TTC549 (cell line): Measurements from ENCODE around the gene CRYZL1.

Source experiments
- FAIRE-seq: peaks from 2 replicates; lab custom pipeline; 2012; peaks lifted over from hg19 to GRCh38; lab: Jason Lieb, UNC

Gene CRYZL1

GRCh38 chr21:33539616-33540015 lies 101.9 kb downstream of the CRYZL1 start:
- no peak for FAIRE-seq
